ENCODE results near the gene MKNK1. TPM values are rescaled to one million over a fixed set of nuclear protein-coding genes. Genes with fewer than 3 reads are reported as not detected.
A peak's percentile ranks its signal among the peaks of the same experiment; 100 is the strongest.

The MKNK1 gene
- total RNA-seq, 1 donor from 2014 or later: 58.4 TPM

GRCh38 chr1:46558141-46558963, 45.7 kb downstream of the MKNK1 start:
- Mint-ChIP-seq H3K27me3 (ENCODE audit: unreplicated experiment) (peaks cover 14% of the 10 kb centered on the region), H3K36me3 (ENCODE audit: unreplicated experiment) (peaks cover 10% of the 10 kb centered on the region), H3K4me3 (ENCODE audit: unreplicated experiment) (peak overlapping the region; percentile 59), H3K4me1 (ENCODE audit: low read depth, unreplicated experiment) (peaks cover 35% of the 10 kb centered on the region), H3K9me3 (ENCODE audit: unreplicated experiment) (peaks cover 6% of the 10 kb centered on the region), H3K27ac (ENCODE audit: unreplicated experiment) (peak overlapping the region; percentile 91)
- TF ChIP-seq CTCF (IDR thresholded peaks at IDR 0.05; ENCODE audit: partially characterized antibody, unreplicated experiment): no peak
- DNase-seq: peak; percentile 83

GRCh38 chr1:46557403-46557802, 46.7 kb downstream of the MKNK1 start:
- H3K4me1 Mint-ChIP-seq (ENCODE audit: low read depth, unreplicated experiment): peaks cover 35% of the 10 kb centered on the region
- H3K9me3 Mint-ChIP-seq (ENCODE audit: unreplicated experiment): peaks cover 3% of the 10 kb centered on the region
- H3K27ac Mint-ChIP-seq (ENCODE audit: unreplicated experiment): peak overlapping the region; percentile 91
- peaks cover 14% of the 10 kb centered on the region for H3K27me3 Mint-ChIP-seq (ENCODE audit: unreplicated experiment)
- H3K4me3 Mint-ChIP-seq (ENCODE audit: unreplicated experiment): peak overlapping the region; percentile 9
- TF ChIP-seq CTCF (IDR thresholded peaks at IDR 0.05; ENCODE audit: partially characterized antibody, unreplicated experiment): no peak
- DNase-seq: no peak
- H3K36me3 Mint-ChIP-seq (ENCODE audit: unreplicated experiment): peaks cover 5% of the 10 kb centered on the region

- peaks cover 3% of the 10 kb centered on the region for H3K9me3 Mint-ChIP-seq (ENCODE audit: unreplicated experiment)
- H3K27me3 Mint-ChIP-seq (ENCODE audit: unreplicated experiment): peaks cover 14% of the 10 kb centered on the region
- peak overlapping the region; percentile 33 for H3K27ac Mint-ChIP-seq (ENCODE audit: unreplicated experiment)
- H3K4me1 Mint-ChIP-seq (ENCODE audit: low read depth, unreplicated experiment): peaks cover 35% of the 10 kb centered on the region
- no peak for TF ChIP-seq CTCF (IDR thresholded peaks at IDR 0.05; ENCODE audit: partially characterized antibody, unreplicated experiment)
- no peak for DNase-seq
- no peak overlapping the region for H3K4me3 Mint-ChIP-seq (ENCODE audit: unreplicated experiment)
- H3K36me3 Mint-ChIP-seq (ENCODE audit: unreplicated experiment): peaks cover 3% of the 10 kb centered on the region
Observed at GRCh38 chr1:46556822-46557221, 47.2 kb downstream of the MKNK1 start.

GRCh38 chr1:46555826-46556619, 48.0 kb downstream of the MKNK1 start:
- H3K27me3 Mint-ChIP-seq (ENCODE audit: unreplicated experiment): peaks cover 14% of the 10 kb centered on the region
- H3K4me1 Mint-ChIP-seq (ENCODE audit: low read depth, unreplicated experiment): peaks cover 35% of the 10 kb centered on the region
- no peak overlapping the region for H3K27ac Mint-ChIP-seq (ENCODE audit: unreplicated experiment)
- peaks cover 5% of the 10 kb centered on the region for H3K9me3 Mint-ChIP-seq (ENCODE audit: unreplicated experiment)
- no peak for TF ChIP-seq CTCF (IDR thresholded peaks at IDR 0.05; ENCODE audit: partially characterized antibody, unreplicated experiment)
- no peak overlapping the region for H3K4me3 Mint-ChIP-seq (ENCODE audit: unreplicated experiment)
- DNase-seq: no peak
- H3K36me3 Mint-ChIP-seq (ENCODE audit: unreplicated experiment): no peaks in the 10 kb centered on the region
